B cell (primary cell): ENCODE data around the gene TRIM17. TPM values are rescaled to one million over a fixed set of nuclear protein-coding genes. Genes with fewer than 3 reads are reported as not detected.

Experiments used
- ATAC-seq: fragments of 200-7000 bp; cut with Tn5 transposase; one replicate; pipeline ENCODE4 v1.10.0; 2021; ENCODE audit warnings: low read depth, mild to moderate bottlenecking, moderate number of reproducible peaks, moderate library complexity
- CTCF ChIA-PET: fragments of 350-600 bp; sonication (Branson Sonifier 250); formaldehyde crosslinking; loops from one replicate; lab custom pipeline; 2021; ENCODE audit warnings: antibody characterized with exemption, inconsistent platforms; lab: Charles Lee
- POLR2A ChIA-PET: fragments of 350-600 bp; sonication (Branson Sonifier 250); formaldehyde crosslinking; loops from one replicate; lab custom pipeline; 2021; ENCODE audit warnings: antibody characterized with exemption; lab: Charles Lee
- DNase-seq: peaks from one replicate; pipeline ENCODE4 v3.0.0; 2013
- H2AFZ ChIP-seq: 2 replicates; pipeline ENCODE4 v1.6.1; 2012; ENCODE audit warnings: mild to moderate bottlenecking, low read depth, low read length; ENCODE audit not compliant: insufficient read depth, poor library complexity, severe bottlenecking
- H3K27ac ChIP-seq, 2 donors: 1 replicate in 1 of 2; 2 replicates in 1 of 2; pipeline ENCODE4 v1.5.1; 2012 to 2013; ENCODE audit warnings: low read length in 2 of 2, mild to moderate bottlenecking in 2 of 2, moderate library complexity in 1 of 2
- H3K27me3 ChIP-seq, 4 experiments: fragments of 200-600 bp in 1 of 4; sonication (generic) in 1 of 4; replicated peaks in 1 of 4; 1 replicate in 2 of 4; 2 replicates in 2 of 4; pipeline versions ENCODE4 v1.6.1 to v1.7.0; 2013 to 2016; ENCODE audit warnings: low read length in 3 of 4, mild to moderate bottlenecking in 2 of 4, mixed read lengths in 1 of 4, moderate library complexity in 1 of 4; ENCODE audit not compliant: insufficient read depth in 4 of 4, control insufficient read depth in 3 of 4; ENCODE audit errors: control extremely low read depth in 1 of 4
- H3K36me3 ChIP-seq, 2 experiments: replicated peaks in 1 of 2; 1 replicate in 1 of 2; 2 replicates in 1 of 2; pipeline versions ENCODE4 v1.6.1 to v1.7.1; 2013; ENCODE audit warnings: low read length in 1 of 2; ENCODE audit not compliant: insufficient read depth in 2 of 2, control insufficient read depth in 1 of 2; ENCODE audit errors: control extremely low read depth in 1 of 2, extremely low read depth in 1 of 2
- H3K4me1 ChIP-seq, 2 donors: fragments of 200-600 bp in 1 of 2; sonication (generic) in 1 of 2; 1 replicate in 1 of 2; 2 replicates in 1 of 2; pipeline versions ENCODE4 v1.5.1 to v1.6.1; 2013 to 2017; ENCODE audit warnings: low read length in 2 of 2; ENCODE audit not compliant: control insufficient read depth in 2 of 2, insufficient read depth in 2 of 2
- H3K4me2 ChIP-seq: replicated peaks from 2 replicates; pipeline ENCODE3; 2012; ENCODE audit warnings: mild to moderate bottlenecking, low read depth, low read length; ENCODE audit not compliant: poor library complexity, severe bottlenecking
- H3K4me3 ChIP-seq, 5 experiments: fragments of 200-600 bp in 1 of 5; sonication (generic) in 1 of 5; 1 replicate in 3 of 5; 2 replicates in 2 of 5; pipeline versions ENCODE4 v1.5.1 to v1.7.0; 2011 to 2016; ENCODE audit warnings: low read length in 4 of 5, mild to moderate bottlenecking in 4 of 5, low read depth in 2 of 5, control low read depth in 1 of 5, moderate library complexity in 1 of 5; ENCODE audit not compliant: insufficient read depth in 1 of 5; ENCODE audit errors: control extremely low read depth in 1 of 5, extremely low read depth in 1 of 5
- H3K79me2 ChIP-seq: fragments of 200-600 bp; sonication (generic); one replicate; pipeline ENCODE4 v1.6.0; 2016; ENCODE audit warnings: low read length; ENCODE audit not compliant: control insufficient read depth, insufficient read depth
- H3K9ac ChIP-seq: fragments of 200-600 bp; sonication (generic); 2 replicates; pipeline ENCODE4 v1.6.1; 2017; ENCODE audit warnings: mild to moderate bottlenecking, low read length, moderate library complexity
- H3K9me3 ChIP-seq, 3 donors: one replicate each; pipeline versions ENCODE4 v1.6.1 to v1.7.1; 2013; ENCODE audit warnings: low read length in 2 of 3; ENCODE audit not compliant: control insufficient read depth in 2 of 3, insufficient read depth in 1 of 3; ENCODE audit errors: control extremely low read depth in 1 of 3
- H4K20me1 ChIP-seq: 2 replicates; pipeline ENCODE4 v1.6.0; 2012; ENCODE audit warnings: mild to moderate bottlenecking, low read length; ENCODE audit not compliant: insufficient read depth, control insufficient read depth, poor library complexity, severe bottlenecking
- H3K27ac Mint-ChIP-seq: one replicate; pipeline ENCODE4 v1.8.0; 2021; ENCODE audit warnings: mixed read lengths
- H3K27me3 Mint-ChIP-seq: one replicate; pipeline ENCODE4 v1.8.0; 2021; ENCODE audit warnings: mixed read lengths
- H3K4me1 Mint-ChIP-seq: one replicate; pipeline ENCODE4 v1.8.0; 2021; ENCODE audit warnings: mixed read lengths
- H3K4me3 Mint-ChIP-seq: one replicate; pipeline ENCODE4 v1.8.0; 2021; ENCODE audit warnings: mixed read lengths
- H3K9me3 Mint-ChIP-seq: one replicate; pipeline ENCODE4 v1.8.0; 2022; ENCODE audit warnings: mixed read lengths; ENCODE audit not compliant: insufficient read depth
- EZH2 ChIP-seq: IDR thresholded peaks from 2 replicates; pipeline ENCODE4 v1.6.1; 2012; ENCODE audit warnings: borderline replicate concordance, low read depth, mild to moderate bottlenecking, moderate library complexity, low read length; ENCODE audit not compliant: insufficient read depth, poor library complexity, severe bottlenecking
- WGBS: methylation state at CpG from one replicate; pipeline ENCODE4 v1.1.5; 2013; ENCODE audit warnings: missing lambda C conversion rate; ENCODE audit not compliant: insufficient coverage; 5-methylcytosine and 5-hydroxymethylcytosine counted together
- intact Hi-C: fragments of 100-400 bp; cut with micrococcal nuclease; formaldehyde crosslinking; loops from one replicate; pipeline ENCODE4 v1.10.0; 2022
- polyA plus RNA-seq: library from polyadenylated mRNA; depleted of rRNA; stranded (reverse); fragments of >200 nt; gene quantifications from 2 replicates; pipeline ENCODE4 v1.2.3, GENCODE V29; 2012
- total RNA-seq, 2 donors: library from RNA; stranded (reverse); fragments of 120-200 nt in 1 of 2; gene quantifications; 1 replicate in 1 of 2; 2 replicates in 1 of 2; pipeline versions ENCODE4 v1.2.3 to v1.2.4, GENCODE V29; 2013 to 2022
- TF ChIP-seq, protein P1 (sequence below): fragments of 200-600 bp; IDR thresholded peaks from one replicate; pipeline ENCODE4 v1.8.0; 2022; ENCODE audit warnings: antibody characterized with exemption, mild to moderate bottlenecking

Gene TRIM17
- total and polyA plus RNA-seq, 2 donors (not counting 1 experiment from before 2014, with no cell fraction given) = not detected

GRCh38 chr1:228366062-228366865 is 50.4 kb downstream of the TRIM17 start:
- H3K9me3 Mint-ChIP-seq = no peaks in the 10 kb centered on the region
- no peak overlapping the region for H3K27ac Mint-ChIP-seq
- H3K9me3 ChIP-seq = no peaks in the 10 kb centered on the region
- ATAC-seq (no peak), DNase-seq (no peak)
- ChIA-PET POLR2A (no interaction called here), CTCF (no interaction called here)
- no peak overlapping the region for H3K4me3 Mint-ChIP-seq
- H3K4me2 ChIP-seq = no peak overlapping the region
- no peaks in the 10 kb centered on the region for H3K4me1 ChIP-seq
- intact Hi-C loops = no loop called here
- no peak overlapping the region for H3K27ac ChIP-seq
- H3K79me2 ChIP-seq = no peaks in the 10 kb centered on the region
- H3K4me1 Mint-ChIP-seq = no peaks in the 10 kb centered on the region
- no peaks in the 10 kb centered on the region for H3K27me3 ChIP-seq
- H4K20me1 ChIP-seq = no peaks in the 10 kb centered on the region
- no peak overlapping the region for H3K4me3 ChIP-seq
- H3K36me3 ChIP-seq = no peaks in the 10 kb centered on the region
- no peak overlapping the region for H2AFZ ChIP-seq
- no peaks in the 10 kb centered on the region for H3K27me3 Mint-ChIP-seq
- no peak overlapping the region for H3K9ac ChIP-seq
- WGBS = 89% methylated on average over 22 of the region's 23 CpGs
- no peak for TF ChIP-seq EZH2
- TF ChIP-seq, protein P1, sequence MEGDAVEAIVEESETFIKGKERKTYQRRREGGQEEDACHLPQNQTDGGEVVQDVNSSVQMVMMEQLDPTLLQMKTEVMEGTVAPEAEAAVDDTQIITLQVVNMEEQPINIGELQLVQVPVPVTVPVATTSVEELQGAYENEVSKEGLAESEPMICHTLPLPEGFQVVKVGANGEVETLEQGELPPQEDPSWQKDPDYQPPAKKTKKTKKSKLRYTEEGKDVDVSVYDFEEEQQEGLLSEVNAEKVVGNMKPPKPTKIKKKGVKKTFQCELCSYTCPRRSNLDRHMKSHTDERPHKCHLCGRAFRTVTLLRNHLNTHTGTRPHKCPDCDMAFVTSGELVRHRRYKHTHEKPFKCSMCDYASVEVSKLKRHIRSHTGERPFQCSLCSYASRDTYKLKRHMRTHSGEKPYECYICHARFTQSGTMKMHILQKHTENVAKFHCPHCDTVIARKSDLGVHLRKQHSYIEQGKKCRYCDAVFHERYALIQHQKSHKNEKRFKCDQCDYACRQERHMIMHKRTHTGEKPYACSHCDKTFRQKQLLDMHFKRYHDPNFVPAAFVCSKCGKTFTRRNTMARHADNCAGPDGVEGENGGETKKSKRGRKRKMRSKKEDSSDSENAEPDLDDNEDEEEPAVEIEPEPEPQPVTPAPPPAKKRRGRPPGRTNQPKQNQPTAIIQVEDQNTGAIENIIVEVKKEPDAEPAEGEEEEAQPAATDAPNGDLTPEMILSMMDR = no peak

DNA sequence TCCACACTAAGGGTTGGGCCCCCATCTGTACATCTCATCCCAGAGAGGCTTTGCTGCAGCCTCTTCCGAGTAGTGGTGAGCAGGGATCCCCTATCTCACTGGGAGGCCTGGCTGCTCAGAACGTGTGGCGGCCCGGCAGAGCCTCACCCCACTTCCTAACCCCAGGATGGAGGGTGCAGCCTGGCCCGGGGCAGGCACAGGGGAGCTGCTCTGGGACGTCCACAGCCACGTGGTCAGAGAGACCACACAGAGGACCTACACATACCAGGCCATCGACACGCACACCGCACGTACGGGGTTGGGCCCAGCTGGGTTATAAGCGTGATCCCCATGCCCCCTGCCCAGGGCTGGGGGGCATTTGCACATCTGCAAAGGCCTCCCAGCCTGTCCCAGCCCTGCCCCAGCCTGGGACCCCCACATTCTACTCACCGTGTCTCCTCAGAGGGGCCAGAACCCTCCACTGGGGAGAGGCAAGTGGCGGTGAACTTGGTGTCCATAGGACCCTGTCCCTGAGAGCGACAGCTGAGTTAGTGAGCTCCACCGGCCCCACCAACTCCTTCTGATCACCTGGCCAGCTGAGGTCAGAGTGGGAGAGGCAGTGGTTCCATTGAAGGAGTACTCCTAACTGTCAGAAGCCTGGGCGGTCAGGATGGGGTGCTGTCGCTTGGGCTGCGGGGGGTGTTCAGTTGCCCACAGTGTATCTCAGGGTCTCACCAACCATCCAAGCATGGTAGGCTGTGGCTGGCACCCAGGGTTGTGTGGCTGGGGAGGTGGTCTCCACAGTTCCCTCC is 51.2 kb downstream of the TRIM17 start:
- Histone ChIP-seq H3K4me3 (no peak overlapping the region), H3K79me2 (no peaks in the 10 kb centered on the region), H3K9ac (no peak overlapping the region), H3K4me1 (no peaks in the 10 kb centered on the region), H3K4me2 (no peak overlapping the region), H3K9me3 (no peaks in the 10 kb centered on the region), H3K36me3 (no peaks in the 10 kb centered on the region), H3K27me3 (no peaks in the 10 kb centered on the region), H4K20me1 (no peaks in the 10 kb centered on the region), H2AFZ (no peak overlapping the region), H3K27ac (no peak overlapping the region)
- DNase-seq = no peak
- H3K4me3 Mint-ChIP-seq = no peak overlapping the region
- no peak for ATAC-seq
- POLR2A ChIA-PET = no interaction called here
- WGBS = 95% methylated on average over 14 of the region's 20 CpGs
- H3K27ac Mint-ChIP-seq = no peak overlapping the region
- CTCF ChIA-PET = no interaction called here
- intact Hi-C loops = no loop called here
- no peaks in the 10 kb centered on the region for H3K27me3 Mint-ChIP-seq
- TF ChIP-seq, protein P1 = no peak
- TF ChIP-seq EZH2 = no peak
- H3K9me3 Mint-ChIP-seq = no peaks in the 10 kb centered on the region
- H3K4me1 Mint-ChIP-seq = no peaks in the 10 kb centered on the region
